ENCODE measurements around the gene GRIA4. TPM values are rescaled to one million over a fixed set of nuclear protein-coding genes. Genes with fewer than 3 reads are reported as not detected.

GRIA4 gene
- total RNA-seq, 2 experiments from 2014 or later, result not detected

- H3K4me3 Mint-ChIP-seq, result no peak overlapping the region
- no peak overlapping the region for H3K27ac Mint-ChIP-seq
- CTCF ChIA-PET, result no interaction called here
- H3K4me1 Mint-ChIP-seq, result peaks cover 44% of the 10 kb centered on the region
- ATAC-seq (no peak), DNase-seq (no peak)
- no peaks in the 10 kb centered on the region for H3K27me3 Mint-ChIP-seq
- no peaks in the 10 kb centered on the region for H3K9me3 Mint-ChIP-seq (ENCODE audit: low read depth)
- H3K36me3 Mint-ChIP-seq, result peaks cover 38% of the 10 kb centered on the region
Measured at GRCh38 chr11:106017093-106017492, 407.2 kb downstream of the GRIA4 start.

DNA sequence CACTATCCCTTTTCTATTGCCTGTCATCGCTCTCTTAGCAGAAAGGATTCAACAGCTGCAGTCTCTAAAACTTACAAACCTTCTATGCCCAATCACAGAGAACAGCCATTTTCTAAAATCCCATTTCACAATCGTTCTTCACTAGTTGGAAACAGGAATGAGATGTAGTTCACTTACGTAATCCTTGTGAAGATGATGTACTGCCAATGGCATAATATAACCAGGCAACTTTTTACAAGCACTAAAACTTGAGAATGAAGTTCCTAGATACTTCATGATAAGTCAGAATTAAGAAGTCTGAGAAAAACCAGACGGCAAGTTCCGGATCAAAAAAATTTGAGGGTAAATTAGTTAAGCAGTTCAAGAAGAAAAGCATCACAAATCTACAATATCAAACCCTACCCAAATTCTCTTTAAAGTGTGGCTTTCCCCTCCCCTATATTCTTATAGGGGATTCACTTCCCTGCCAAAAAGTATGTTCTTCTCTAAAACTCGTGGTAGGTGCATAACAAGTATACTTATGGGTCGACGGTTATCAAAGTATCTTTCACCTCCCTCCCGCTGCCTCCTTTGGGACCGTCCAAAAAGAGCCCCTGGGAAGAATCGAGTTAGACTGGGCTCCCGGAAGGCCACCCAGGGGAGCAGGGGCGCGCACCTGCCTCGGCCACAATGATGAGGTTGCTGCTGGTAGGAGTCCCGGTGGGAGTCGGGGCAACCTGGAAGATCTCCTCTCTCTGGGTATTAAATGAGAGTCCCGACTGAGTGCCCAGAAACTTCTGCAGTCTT is 411.5 kb downstream of the GRIA4 start:
- H3K27me3 Mint-ChIP-seq, result no peaks in the 10 kb centered on the region
- H3K27ac Mint-ChIP-seq, result peak overlapping the region; percentile 81
- H3K9me3 Mint-ChIP-seq (ENCODE audit: low read depth), result peaks cover 2% of the 10 kb centered on the region
- no peak for DNase-seq
- CTCF ChIA-PET, result no interaction called here
- peaks cover 48% of the 10 kb centered on the region for H3K4me1 Mint-ChIP-seq
- ATAC-seq, result peak; percentile 1
- peak overlapping the region; percentile 85 for H3K4me3 Mint-ChIP-seq
- peaks cover 19% of the 10 kb centered on the region for H3K36me3 Mint-ChIP-seq

DNA sequence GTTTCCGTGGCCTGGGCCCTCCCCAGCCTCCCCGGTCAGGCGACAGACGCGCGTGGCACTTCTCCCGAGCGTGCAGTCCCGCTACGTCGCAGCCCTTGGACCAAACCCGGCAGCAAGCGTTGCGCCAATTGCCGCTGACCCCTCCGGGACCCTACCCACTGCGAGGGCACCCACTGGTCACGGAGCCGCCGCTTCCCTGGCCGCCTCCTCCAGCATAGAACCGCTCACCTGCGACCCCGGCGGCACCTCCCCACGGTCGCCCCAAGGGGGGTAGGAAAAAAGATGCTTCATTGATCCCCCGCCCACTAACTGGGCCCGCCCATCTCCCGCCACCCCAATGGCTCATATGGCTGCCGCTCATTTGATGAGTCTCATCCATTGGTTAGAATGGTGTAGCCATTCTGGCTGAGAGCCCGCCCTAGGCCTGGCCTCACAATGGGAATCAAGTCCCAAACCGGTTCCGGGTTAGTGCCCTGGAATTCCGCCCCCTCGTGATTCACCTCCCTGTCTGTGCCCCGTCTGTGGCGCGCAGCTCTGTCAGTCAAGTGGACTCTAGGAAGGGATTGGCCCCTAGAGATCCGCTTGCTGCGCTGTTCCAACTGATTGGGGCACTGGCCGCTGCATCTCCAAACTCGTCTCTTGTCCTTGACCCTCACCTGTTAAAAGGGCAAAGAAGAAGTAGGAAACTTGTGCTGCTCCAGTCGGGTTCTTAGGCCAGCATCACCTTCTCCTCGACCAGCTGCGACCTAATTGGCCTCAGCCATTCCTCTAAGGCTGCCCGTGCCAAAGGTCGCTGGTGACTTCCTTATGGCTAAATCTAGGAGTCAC is 412.3 kb downstream of the GRIA4 start, which contains the start of gene MSANTD4:
Gene MSANTD4 (minus strand): TSS at position 274 of the 828 bp plus-strand sequence. CDS start 11,323 bp downstream, outside the sequence.
- Mint-ChIP-seq H3K9me3 (ENCODE audit: low read depth) (peaks cover 5% of the 10 kb centered on the region), H3K4me1 (peaks cover 39% of the 10 kb centered on the region), H3K27me3 (no peaks in the 10 kb centered on the region), H3K36me3 (peaks cover 16% of the 10 kb centered on the region), H3K4me3 (peak within 1 kb of the TSS; percentile 85), H3K27ac (peak within 1 kb of the TSS; percentile 81)
- ATAC-seq, result peak; percentile 98
- DNase-seq, result peak; percentile 98
- CTCF ChIA-PET, result interaction anchor here (1.2 kb wide), 1 partner anchor 9 kb away, joined by 4 read pairs; no protein-coding TSS in a partner anchor

- Mint-ChIP-seq H3K9me3 (ENCODE audit: low read depth) (peaks cover 7% of the 10 kb centered on the region), H3K36me3 (peaks cover 17% of the 10 kb centered on the region), H3K27me3 (no peaks in the 10 kb centered on the region), H3K27ac (peak overlapping the region; percentile 81), H3K4me1 (peaks cover 38% of the 10 kb centered on the region), H3K4me3 (peak overlapping the region; percentile 85)
- ATAC-seq (no peak), DNase-seq (no peak)
- CTCF ChIA-PET, result interaction anchor here (1.2 kb wide), 1 partner anchor 9 kb away, joined by 4 read pairs; no protein-coding TSS in a partner anchor
Measured at GRCh38 chr11:106022795-106023275, 413.0 kb downstream of the GRIA4 start.

- CTCF ChIA-PET, result interaction anchor here (1.9 kb wide), 1 partner anchor 8 kb away, joined by 4 read pairs; the partner anchor contains the start of gene MSANTD4
- no peak overlapping the region for H3K4me3 Mint-ChIP-seq
- no peak for DNase-seq
- H3K4me1 Mint-ChIP-seq, result peaks cover 5% of the 10 kb centered on the region
- peaks cover 2% of the 10 kb centered on the region for H3K36me3 Mint-ChIP-seq
- ATAC-seq, result no peak
- peaks cover 8% of the 10 kb centered on the region for H3K27me3 Mint-ChIP-seq
- peaks cover 9% of the 10 kb centered on the region for H3K9me3 Mint-ChIP-seq (ENCODE audit: low read depth)
- H3K27ac Mint-ChIP-seq, result no peak overlapping the region
Measured at GRCh38 chr11:106030609-106031008, 420.7 kb downstream of the GRIA4 start.

DNA sequence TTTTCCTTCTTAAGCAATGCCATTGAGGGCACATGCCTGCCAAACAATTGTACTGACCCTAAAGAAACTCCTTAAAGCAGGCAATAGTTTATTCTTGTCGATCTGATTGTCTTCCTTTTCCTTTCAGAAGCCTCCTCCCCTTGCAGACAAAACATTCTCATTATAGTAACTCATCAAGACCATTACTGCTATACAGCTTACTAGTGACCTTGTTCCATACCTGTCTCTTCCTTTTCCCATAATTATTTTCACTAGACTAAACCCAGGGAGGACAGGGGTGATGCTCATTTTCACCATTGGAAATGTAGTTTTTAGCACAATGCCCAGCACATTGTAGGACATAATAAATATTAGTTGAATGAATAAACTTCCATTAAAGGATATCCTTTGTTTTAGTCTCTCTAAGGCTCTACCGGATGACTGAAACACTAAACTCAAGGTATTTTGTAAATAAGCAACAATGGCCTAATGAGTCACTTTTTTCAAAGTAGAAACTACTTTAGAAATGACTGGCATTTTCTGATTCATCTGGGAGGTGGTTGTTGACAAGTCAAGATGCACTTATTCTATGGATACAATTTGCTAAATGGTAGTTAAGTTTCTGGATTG is 421.4 kb downstream of the GRIA4 start:
- peaks cover 2% of the 10 kb centered on the region for H3K36me3 Mint-ChIP-seq
- DNase-seq (no peak), ATAC-seq (peak; percentile 74)
- no peak overlapping the region for H3K27ac Mint-ChIP-seq
- no peak overlapping the region for H3K4me3 Mint-ChIP-seq
- H3K9me3 Mint-ChIP-seq (ENCODE audit: low read depth), result peaks cover 7% of the 10 kb centered on the region
- peaks cover 5% of the 10 kb centered on the region for H3K4me1 Mint-ChIP-seq
- CTCF ChIA-PET, result interaction anchor here (1.9 kb wide), 1 partner anchor 9 kb away, joined by 4 read pairs; the partner anchor contains the start of gene MSANTD4
- H3K27me3 Mint-ChIP-seq, result peaks cover 8% of the 10 kb centered on the region

Measured in activated CD8-positive, alpha-beta memory T cell treated with anti-CD3 and anti-CD28 coated beads, Interleukin-2, amount 10 ng/mL, durations not matched to agents 7 days and 5 days (primary cell).